HG03520 (cell line): Measurements from ENCODE around the gene SGIP1.
"Not testable (repeated sequence)": the region's sequence is repeated elsewhere in the genome, so short reads cannot be mapped to it uniquely, and the experiment has no call there.

Source experiments
- ATAC-seq: cut with Tn5 transposase; IDR thresholded peaks from one replicate; pipeline ENCODE4 v1.9.1; 2021; ENCODE audit warnings: mild to moderate bottlenecking, moderate library complexity; ENCODE audit not compliant: unreplicated experiment

Gene SGIP1

GRCh38 chr1:66795839-66796238 is 261.9 kb downstream of the SGIP1 start:
- ATAC-seq: not testable (repeated sequence)
